Lower leg skin (tissue), 4 donors: ENCODE results near the gene HINT1. TPM values are rescaled to one million over a fixed set of nuclear protein-coding genes. Genes with fewer than 3 reads are reported as not detected.

Experiments
- DNase-seq, 2 donors: peaks; one replicate each; pipeline ENCODE4 v3.0.0-alpha.2; 2019; ENCODE audit warnings: low spot score in 2 of 2
- H3K4me3 ChIP-seq: fragments of 200-600 bp; sonication (generic); 2 replicates; pipeline ENCODE4 v1.5.1; 2017; ENCODE audit warnings: mild to moderate bottlenecking, low read depth; ENCODE audit not compliant: poor library complexity, severe bottlenecking
- POLR2A ChIP-seq, 2 donors: fragments of 450-650 bp; IDR thresholded peaks; one replicate each; pipeline ENCODE4 v1.6.1; 2016 to 2017; ENCODE audit warnings: antibody characterized with exemption in 2 of 2, mild to moderate bottlenecking in 1 of 2, moderate library complexity in 1 of 2
- WGBS, 2 donors: methylation state at CpG; one replicate each; pipeline ENCODE4 v1.1.5; 2018; 5-methylcytosine and 5-hydroxymethylcytosine counted together
- intact Hi-C: fragments of 100-400 bp; cut with DNase I; formaldehyde crosslinking; loops from one replicate; pipeline ENCODE4 v1.15.0; 2023; ENCODE audit warnings: low total_unique reads
- total RNA-seq, 4 donors: library from RNA; depleted of rRNA; stranded (reverse); fragments of >200 nt; gene quantifications; one replicate each; pipeline ENCODE4 v1.1.0, GENCODE V29; 2016
- TF ChIP-seq, protein P1 (sequence below), 3 donors: fragments of 450-650 bp; IDR thresholded peaks; one replicate each; pipeline ENCODE4 v1.5.1; 2016; ENCODE audit warnings: antibody characterized with exemption in 3 of 3, mild to moderate bottlenecking in 3 of 3, moderate library complexity in 2 of 3

The HINT1 gene
- total RNA-seq, 4 donors from 2014 or later: 154 to 211 (median 190) TPM

GRCh38 chr5:131186561-131187256, 21.7 kb upstream of the HINT1 start:
- DNase-seq: no peak
- WGBS, 2 donors: 91% methylated on average over 3 of the region's 3 CpGs
- intact Hi-C loops: no loop called here
- H3K4me3 ChIP-seq: no peak overlapping the region
- TF ChIP-seq, protein P1, sequence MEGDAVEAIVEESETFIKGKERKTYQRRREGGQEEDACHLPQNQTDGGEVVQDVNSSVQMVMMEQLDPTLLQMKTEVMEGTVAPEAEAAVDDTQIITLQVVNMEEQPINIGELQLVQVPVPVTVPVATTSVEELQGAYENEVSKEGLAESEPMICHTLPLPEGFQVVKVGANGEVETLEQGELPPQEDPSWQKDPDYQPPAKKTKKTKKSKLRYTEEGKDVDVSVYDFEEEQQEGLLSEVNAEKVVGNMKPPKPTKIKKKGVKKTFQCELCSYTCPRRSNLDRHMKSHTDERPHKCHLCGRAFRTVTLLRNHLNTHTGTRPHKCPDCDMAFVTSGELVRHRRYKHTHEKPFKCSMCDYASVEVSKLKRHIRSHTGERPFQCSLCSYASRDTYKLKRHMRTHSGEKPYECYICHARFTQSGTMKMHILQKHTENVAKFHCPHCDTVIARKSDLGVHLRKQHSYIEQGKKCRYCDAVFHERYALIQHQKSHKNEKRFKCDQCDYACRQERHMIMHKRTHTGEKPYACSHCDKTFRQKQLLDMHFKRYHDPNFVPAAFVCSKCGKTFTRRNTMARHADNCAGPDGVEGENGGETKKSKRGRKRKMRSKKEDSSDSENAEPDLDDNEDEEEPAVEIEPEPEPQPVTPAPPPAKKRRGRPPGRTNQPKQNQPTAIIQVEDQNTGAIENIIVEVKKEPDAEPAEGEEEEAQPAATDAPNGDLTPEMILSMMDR (IDR thresholded peaks at IDR 0.05): no peak
- TF ChIP-seq POLR2A (IDR thresholded peaks at IDR 0.05): no peak

DNA sequence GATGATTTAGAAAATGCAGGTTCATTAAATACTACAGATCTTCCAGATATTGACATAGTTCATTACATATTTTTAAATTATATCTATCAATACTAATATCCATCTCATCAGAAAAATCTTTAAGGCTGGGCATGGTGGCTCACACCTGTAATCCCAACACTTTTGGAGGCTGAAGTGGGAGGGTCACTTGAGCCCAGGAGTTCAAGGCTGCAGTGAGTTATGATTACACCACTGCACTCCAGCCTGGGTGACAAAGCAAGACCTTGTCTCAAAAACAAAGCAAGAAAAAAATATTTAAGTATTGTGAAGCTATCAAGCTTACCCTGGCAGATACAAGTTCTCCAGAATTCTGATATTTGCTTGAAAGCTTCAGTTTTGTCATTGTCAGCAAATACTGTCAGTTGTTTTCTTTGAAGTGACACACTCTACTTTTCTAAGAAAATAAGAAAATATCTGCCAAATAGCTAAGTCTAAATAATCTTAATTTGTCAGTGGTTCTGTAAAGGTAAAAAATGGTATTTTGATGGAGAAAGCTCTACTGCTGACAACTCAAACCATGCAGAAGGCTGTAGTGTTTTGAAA, 20.6 kb upstream of the HINT1 start:
- intact Hi-C loops: no loop called here
- DNase-seq: no peak
- no peak overlapping the region for H3K4me3 ChIP-seq
- TF ChIP-seq POLR2A (IDR thresholded peaks at IDR 0.05): no peak
- TF ChIP-seq, protein P1 (IDR thresholded peaks at IDR 0.05): no peak

DNA sequence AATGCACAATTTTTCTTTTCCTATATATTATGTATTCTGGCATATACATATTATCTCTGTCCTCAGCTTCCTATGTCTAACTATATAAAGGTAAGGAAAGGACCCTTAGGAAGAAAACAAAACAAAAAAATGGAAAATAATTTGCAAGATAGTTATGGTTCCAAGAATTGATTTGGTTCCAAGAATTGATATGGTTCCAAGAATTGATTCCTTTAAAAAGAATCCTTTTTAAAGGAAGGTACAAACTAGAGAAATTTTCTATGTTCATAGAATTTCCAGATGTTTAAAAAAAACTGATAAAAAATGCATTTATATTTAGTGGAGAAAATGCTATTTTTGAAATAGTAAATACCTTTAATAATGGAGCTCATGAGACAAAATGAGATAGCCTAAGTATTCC, 17.8 kb upstream of the HINT1 start:
- no peak for DNase-seq
- no peak overlapping the region for H3K4me3 ChIP-seq
- TF ChIP-seq POLR2A (IDR thresholded peaks at IDR 0.05): no peak
- TF ChIP-seq, protein P1 (IDR thresholded peaks at IDR 0.05): no peak
- intact Hi-C loops: no loop called here

- intact Hi-C loops: no loop called here
- TF ChIP-seq POLR2A (IDR thresholded peaks at IDR 0.05): no peak
- TF ChIP-seq, protein P1 (IDR thresholded peaks at IDR 0.05): no peak
- no peak for DNase-seq
- H3K4me3 ChIP-seq: no peak overlapping the region
Measured at GRCh38 chr5:131180407-131180806, 15.4 kb upstream of the HINT1 start.

DNA sequence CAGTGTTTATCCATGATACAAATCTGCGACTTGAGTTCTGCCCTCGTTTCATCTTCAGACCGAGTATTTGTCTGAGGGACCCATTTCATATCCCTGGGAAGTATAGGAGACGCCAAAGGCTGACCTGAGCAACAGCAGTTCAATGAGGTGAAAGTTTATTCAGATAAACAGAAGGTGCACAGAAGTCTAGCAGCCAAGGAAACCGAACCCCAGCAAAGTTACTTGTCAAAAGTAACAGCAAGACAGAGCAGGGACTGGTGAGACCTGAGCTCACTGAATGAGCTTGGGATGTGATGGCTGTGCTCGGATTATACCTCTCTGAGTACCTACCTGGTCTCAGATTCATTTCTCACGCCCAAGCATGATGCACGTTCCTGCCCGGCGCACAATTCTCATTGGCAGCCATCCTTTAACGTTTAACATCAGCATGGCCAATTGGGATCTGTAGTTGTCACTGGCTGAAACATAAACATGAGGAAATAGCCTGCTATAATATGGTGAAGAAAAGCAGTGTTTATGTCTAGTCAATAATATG, 6.3 kb upstream of the HINT1 start:
- no peak for DNase-seq
- peak overlapping the region; percentile 33 for H3K4me3 ChIP-seq
- intact Hi-C loops: no loop called here
- TF ChIP-seq, protein P1 (IDR thresholded peaks at IDR 0.05): no peak
- 2 to 3% methylated on average over 11 of the region's 11 CpGs for WGBS, 2 donors
